ENCODE measurements around the gene SCAND1. TPM values are rescaled to one million over a fixed set of nuclear protein-coding genes. Genes with fewer than 3 reads are reported as not detected.
"Not testable (repeated sequence)": the region's sequence is repeated elsewhere in the genome, so short reads cannot be mapped to it uniquely, and the experiment has no call there.

The SCAND1 gene
- 10 to 100 TPM; 24.2 to 43.6 (median 36.5) TPM for total RNA-seq
- 100 to 1,000 TPM; 103 to 224 TPM for polyA plus RNA-seq

GRCh38 chr20:35954200-35954906, at the start of gene SCAND1:
Gene SCAND1 (minus strand): TSS chr20:35954502. CDS start chr20:35954284, 218 bp downstream.
- H3K4me1 ChIP-seq: peaks cover 9 to 19% (median 9%) of the 10 kb centered on the region in 3 donors
- peak within 1 kb of the TSS; percentile 73 to 99 (median 97) for H3K4me3 ChIP-seq
- WGBS, 2 donors: 0% methylated on average over 76 of the region's 76 CpGs
- no peaks in the 10 kb centered on the region for H3K9me3 ChIP-seq
- ATAC-seq (peak; percentile 85 to 96 (median 91)), FAIRE-seq (no peak), DNase-seq (peak; percentile 94 to 99 (median 98))
- H3K36me3 ChIP-seq: no peaks in the 10 kb centered on the region
- H3K27ac ChIP-seq: peak within 1 kb of the TSS; percentile 97 to 99 (median 98)
- intact Hi-C loops (cut with DNase I): no loop called here
- H3K27me3 ChIP-seq: no peaks in the 10 kb centered on the region
- peak; percentile 96 to 99 (median 98) for TF ChIP-seq CTCF (IDR thresholded peaks at IDR 0.05)

- H3K4me3 ChIP-seq: no peak overlapping the region
- FAIRE-seq (no peak), DNase-seq (no peak), ATAC-seq (no peak)
- no peak overlapping the region for H3K27ac ChIP-seq
- no peaks in the 10 kb centered on the region for H3K27me3 ChIP-seq
- H3K9me3 ChIP-seq: no peaks in the 10 kb centered on the region
- 94 to 95% methylated on average over 1 of the region's 1 CpG for WGBS, 2 donors
- no peaks in the 10 kb centered on the region for H3K36me3 ChIP-seq
- intact Hi-C loops (cut with DNase I): no loop called here
- no peaks in the 10 kb centered on the region for H3K4me1 ChIP-seq
- no peak for TF ChIP-seq CTCF (IDR thresholded peaks at IDR 0.05)
These were observed 49.7 kb upstream of the SCAND1 start for GRCh38 chr20:36004045-36004444.

DNA sequence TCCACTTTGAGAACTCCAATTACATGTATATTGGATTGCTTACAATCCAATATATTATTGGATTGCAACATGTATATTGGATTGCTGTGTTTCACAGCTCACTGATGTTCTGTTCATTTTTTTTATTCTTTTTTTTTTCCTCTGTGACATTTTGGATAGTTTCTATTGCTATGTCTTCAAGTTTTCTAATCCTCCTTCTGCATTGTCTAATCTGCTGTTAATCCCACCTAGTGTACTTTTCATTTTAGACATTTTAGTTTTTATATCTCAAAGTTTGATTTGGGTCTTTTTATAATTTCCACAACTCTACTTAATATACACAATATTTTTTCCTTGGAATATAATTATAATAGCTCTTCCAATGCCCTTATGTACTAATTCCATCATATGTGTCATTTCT, 48.6 kb upstream of the SCAND1 start:
- H3K4me1 ChIP-seq: no peaks in the 10 kb centered on the region
- no peaks in the 10 kb centered on the region for H3K9me3 ChIP-seq
- no peak for ATAC-seq
- no peak for DNase-seq
- no peaks in the 10 kb centered on the region for H3K36me3 ChIP-seq
- H3K27ac ChIP-seq: no peak overlapping the region
- no peak for FAIRE-seq
- no peak overlapping the region for H3K4me3 ChIP-seq
- TF ChIP-seq CTCF (IDR thresholded peaks at IDR 0.05): no peak
- intact Hi-C loops (cut with DNase I): no loop called here
- no peaks in the 10 kb centered on the region for H3K27me3 ChIP-seq

DNA sequence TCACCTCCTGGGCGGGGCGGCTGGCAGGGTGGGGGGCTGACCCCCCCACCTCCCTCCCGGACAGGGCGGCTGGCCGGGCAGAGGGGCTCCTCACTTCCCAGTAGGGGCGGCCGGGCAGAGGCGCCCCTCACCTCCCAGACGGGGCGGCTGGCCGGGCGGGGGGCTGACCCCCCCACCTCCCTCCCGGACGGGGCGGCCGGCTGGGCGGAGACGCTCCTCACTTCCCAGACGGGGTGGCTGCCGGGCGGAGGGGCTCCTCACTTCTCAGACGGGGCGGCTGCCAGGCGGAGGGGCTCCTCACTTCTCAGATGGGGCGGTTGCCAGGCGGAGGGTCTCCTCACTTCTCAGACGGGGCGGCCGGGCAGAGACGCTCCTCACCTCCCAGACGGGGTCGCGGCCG, 47.0 kb upstream of the SCAND1 start:
- intact Hi-C loops (cut with DNase I); ATAC-seq; H3K4me1 ChIP-seq; DNase-seq; H3K9me3 ChIP-seq; H3K36me3 ChIP-seq; H3K27ac ChIP-seq; FAIRE-seq; H3K27me3 ChIP-seq; H3K4me3 ChIP-seq: not testable (repeated sequence)
- WGBS, 2 donors: 94 to 98% methylated on average over 12 to 22 of the region's 34 CpGs

GRCh38 chr20:35996492-35996891, 42.2 kb upstream of the SCAND1 start:
- WGBS, 2 donors: 84 to 92% methylated on average over 8 of the region's 8 CpGs
- not testable (repeated sequence) for H3K27ac ChIP-seq, H3K4me3 ChIP-seq, DNase-seq, H3K9me3 ChIP-seq, H3K27me3 ChIP-seq, FAIRE-seq, ATAC-seq, H3K36me3 ChIP-seq, H3K4me1 ChIP-seq
- intact Hi-C loops (cut with DNase I): loop anchor here in 2 of 3 donors (5.0 to 10.0 kb wide), 2 partner anchors 131 to 138 kb away; no protein-coding TSS in a partner anchor

DNA sequence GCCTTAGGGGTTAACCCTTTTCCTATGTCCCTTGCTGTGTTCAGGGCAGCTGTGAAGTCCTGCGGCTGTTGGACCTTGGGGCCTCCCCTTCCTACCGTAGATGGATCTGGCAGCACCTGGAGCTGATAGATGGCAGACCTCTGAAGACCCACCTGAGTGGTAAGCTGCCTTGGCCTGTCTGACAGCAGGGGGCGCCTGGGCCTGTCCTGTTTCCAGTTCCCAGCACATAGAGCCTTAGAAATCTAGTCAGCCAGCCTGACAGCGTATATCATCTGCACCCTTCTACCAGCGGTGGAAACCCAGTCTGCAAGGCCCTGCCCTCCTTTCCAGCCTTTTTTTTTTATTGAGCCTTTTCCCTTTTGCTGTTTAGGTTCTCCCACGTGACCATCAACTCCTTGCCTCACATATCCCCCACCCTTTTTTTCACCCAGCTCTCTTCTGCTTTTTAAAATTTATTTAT, 40.7 kb upstream of the SCAND1 start:
- intact Hi-C loops (cut with DNase I): loop anchor here (2.0 to 10.0 kb wide), 4 partner anchors 132 to 147 kb away; no protein-coding TSS in a partner anchor
- FAIRE-seq (no peak), ATAC-seq (peak; percentile 88 to 98 (median 96)), DNase-seq (peak; percentile 71 to 91 (median 84))
- no peaks in the 10 kb centered on the region for H3K9me3 ChIP-seq
- no peak overlapping the region for H3K4me3 ChIP-seq
- no peaks in the 10 kb centered on the region for H3K4me1 ChIP-seq
- H3K27me3 ChIP-seq: no peaks in the 10 kb centered on the region
- 1 to 2% methylated on average over 6 of the region's 6 CpGs for WGBS, 2 donors
- H3K27ac ChIP-seq: no peak overlapping the region
- TF ChIP-seq CTCF (IDR thresholded peaks at IDR 0.05): peak; percentile 68 to 83 (median 72)
- H3K36me3 ChIP-seq: no peaks in the 10 kb centered on the region

Measured in pancreas (tissue), 10 donors.